NK-92 (cell line): Measurements from ENCODE around the gene GALNT12.

ENCODE experiments used
- DNase-seq: peaks from one replicate; lab custom pipeline; 2025; ENCODE audit not compliant: unreplicated experiment; lab: John Stamatoyannopoulos, UW

The GALNT12 gene

GRCh38 chr9:98855592-98855991 is 48.1 kb downstream of the GALNT12 start:
- no peak for DNase-seq

GRCh38 chr9:98856982-98857381 is 49.5 kb downstream of the GALNT12 start:
- DNase-seq = no peak

DNA sequence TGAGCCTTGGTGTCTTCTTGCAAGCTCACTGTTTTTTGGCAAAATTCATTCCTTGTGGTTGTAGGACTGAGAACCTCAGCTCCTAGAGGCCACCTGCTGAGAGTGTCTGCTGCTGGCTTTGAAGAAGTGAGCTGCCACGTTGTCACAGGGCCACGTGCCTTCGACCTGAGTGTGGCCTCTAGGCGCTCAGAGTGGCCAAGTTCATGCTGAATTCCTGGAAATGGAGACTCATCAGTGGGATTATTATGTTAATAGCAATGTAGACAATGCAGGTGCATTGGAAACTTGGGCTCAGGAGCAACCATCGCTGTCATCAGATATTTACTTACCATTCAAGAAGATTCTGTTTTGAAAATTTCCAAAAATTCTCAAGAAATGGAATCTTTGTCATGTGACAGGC is 52.5 kb downstream of the GALNT12 start:
- DNase-seq = no peak

- no peak for DNase-seq
Measured at GRCh38 chr9:98860871-98861293, 53.4 kb downstream of the GALNT12 start.

DNA sequence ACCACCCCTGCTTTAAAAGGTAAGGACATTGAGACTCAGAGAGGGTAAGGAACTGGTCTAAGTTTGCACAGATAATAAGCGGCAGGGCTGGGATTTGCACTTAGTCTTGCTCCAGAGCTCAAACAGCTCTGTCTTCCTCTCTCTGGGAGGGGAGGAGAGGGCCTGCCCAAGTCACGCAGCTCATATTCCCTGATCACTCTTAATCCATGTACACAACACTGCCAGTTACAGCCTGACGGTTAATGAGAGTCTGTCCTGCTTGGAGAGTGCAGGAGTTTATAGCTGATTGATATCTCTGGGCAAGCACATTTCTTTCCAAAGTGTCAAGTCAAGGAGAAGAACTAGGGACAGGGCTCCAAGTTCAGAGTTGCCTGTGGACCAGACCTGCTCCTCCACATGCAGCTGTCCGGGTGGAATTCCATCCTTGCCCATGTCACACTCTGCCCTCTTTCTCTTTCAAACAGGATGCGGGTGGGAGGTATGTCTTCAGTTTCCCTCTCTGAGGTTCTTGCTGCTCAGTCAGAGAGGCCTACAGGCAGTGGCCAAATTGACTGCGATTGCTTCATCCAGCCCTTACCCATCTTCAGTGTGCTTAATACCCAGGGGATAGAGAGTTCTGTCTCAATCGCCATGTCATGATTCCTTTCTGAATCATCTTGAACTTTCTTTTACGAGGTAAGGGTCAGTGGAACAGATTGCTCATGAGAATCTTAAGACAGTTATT is 54.5 kb downstream of the GALNT12 start:
- DNase-seq = no peak

GRCh38 chr9:98862936-98863335 is 55.5 kb downstream of the GALNT12 start:
- DNase-seq = no peak

GRCh38 chr9:98864281-98865174 is 57.1 kb downstream of the GALNT12 start:
- DNase-seq = no peak

DNA sequence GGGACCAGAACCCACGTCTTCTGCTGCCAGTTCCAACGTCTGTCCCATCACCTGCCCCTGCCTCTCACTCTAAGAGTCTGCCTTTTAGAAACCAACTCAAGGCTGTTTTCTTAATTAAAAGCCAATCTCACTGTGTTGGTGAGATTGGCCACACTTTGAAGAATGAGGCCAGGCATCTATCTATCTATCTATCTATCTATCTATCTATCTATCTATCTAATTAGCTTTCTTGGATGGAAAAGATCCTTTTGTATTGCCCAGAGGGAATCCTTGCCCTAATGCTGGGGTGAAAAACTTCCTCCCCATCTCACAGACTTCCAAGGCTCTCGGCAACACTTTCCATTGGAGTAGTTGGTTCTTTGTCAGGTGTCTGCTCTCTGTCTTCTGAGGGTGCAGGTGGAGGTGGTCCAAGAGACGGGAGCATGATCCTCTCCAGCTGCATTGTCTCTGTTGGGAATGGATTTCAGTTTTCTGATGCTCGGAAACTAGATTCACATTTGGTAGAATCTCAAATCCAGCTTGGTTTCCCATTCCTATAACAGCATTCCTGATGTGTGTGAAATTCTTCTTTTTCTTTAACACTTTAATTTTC is 57.9 kb downstream of the GALNT12 start:
- DNase-seq = no peak

DNA sequence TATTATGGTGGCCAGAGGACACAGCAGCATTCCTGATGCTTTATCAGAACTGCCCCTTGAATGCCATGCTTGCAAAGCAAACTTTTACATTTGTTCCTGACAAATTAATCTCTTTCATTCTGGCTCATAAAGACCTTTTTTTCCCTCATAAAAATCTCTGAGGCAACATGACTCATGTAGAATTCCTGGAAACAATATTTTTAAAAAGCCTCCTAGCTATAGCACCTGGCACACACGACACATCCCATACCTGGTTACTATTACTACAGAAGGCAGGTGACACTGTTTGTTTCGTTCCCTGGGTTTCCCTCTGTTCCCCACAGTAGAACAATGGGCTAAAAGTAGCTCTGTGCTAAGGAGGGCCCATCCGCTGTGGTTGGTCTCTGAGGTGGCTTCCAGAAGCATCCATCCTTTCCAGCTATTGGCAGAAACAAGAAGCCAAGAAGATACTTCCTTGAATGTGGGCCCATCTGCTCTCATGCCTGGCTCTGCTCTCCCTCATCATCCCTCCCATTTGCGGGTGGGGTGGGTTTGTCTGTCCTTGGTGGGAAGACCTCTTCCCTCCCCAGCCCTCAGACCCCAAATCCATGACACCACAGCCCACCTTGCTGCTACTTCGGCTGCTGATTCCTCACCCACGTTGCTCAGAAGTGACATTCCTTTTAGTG is 59.1 kb downstream of the GALNT12 start:
- no peak for DNase-seq

DNA sequence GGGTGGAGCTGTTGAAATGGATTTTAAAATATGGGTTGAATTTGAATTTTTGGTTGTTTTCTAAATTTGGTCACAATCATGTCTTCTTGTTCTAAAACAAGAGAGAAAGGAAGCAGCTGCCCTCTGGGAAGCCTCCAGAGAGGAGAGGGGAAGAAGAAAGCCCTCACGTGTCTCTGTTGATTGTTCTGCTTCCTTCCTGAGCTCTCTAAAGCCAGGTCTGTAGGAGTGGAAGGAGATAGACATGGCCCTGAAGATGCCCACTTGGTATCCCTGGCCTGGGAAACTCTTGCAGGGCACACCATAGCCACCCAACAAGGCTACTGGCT is 59.6 kb downstream of the GALNT12 start:
- DNase-seq = no peak

DNA sequence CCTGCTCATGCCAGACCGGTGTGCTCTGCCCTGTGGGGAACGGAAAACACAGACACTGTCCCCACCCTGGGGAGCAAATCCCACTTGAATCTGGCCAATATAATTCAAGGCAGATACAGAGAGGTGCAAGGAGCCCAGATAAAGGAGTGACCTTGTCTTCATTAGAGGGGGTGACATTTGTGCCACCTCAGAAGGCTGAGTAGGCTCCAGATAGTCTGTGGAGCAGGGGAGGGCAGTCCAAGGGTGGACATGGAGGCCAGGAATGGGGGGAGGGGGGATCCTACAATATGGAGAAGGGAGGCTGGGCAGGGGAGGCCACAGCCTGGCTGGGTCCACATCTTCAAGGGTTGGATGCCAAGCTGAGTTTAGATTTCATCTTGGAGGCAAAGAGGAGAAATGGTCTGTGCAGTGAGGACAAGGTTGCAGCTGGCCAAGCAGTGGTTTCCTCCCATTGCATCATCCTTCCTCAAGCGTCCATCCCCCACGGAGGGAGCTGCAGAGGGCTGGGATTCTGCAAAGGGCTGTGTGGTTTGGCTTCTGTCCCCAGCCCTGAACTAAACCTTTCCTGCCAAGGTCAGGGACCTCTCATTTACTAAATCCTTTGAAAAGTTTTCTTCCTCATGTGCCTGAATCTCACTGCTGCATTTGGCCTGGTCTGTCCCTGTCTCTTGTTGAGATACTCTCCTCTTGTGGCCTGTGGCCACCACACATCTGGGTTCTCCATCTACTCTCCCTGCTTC is 60.1 kb downstream of the GALNT12 start:
- no peak for DNase-seq

DNA sequence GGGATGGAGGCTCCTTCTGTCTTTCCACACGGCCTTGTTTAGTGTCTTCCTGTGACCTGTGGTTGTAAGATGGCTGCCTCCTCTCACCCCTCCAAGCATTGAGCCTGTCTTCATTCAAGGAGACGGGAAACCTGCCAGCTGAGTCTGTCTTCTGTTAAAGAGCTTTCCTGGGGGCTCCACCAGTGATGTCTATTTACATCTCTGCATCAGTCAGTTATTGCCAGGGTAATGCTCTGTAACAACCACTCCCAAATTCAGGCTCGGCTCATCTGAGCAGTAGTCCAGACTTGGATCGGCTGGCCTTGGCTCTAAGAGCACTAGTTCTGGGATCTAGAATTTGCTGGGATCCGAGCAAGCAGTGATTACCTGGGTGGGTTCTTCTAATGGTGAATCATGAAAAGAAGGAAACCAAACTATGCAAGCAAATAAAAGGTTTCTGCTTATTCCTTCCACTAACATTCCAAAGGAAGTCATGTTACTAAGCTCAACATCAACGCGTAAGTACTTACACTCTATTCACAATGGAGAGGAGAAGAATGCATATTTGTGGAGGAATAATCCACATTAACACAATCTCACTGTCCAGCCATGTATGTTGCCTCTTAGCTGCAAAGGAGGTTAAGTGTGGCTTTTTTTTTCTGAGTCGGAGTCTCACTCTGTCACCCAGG is 61.7 kb downstream of the GALNT12 start:
- DNase-seq = no peak

DNA sequence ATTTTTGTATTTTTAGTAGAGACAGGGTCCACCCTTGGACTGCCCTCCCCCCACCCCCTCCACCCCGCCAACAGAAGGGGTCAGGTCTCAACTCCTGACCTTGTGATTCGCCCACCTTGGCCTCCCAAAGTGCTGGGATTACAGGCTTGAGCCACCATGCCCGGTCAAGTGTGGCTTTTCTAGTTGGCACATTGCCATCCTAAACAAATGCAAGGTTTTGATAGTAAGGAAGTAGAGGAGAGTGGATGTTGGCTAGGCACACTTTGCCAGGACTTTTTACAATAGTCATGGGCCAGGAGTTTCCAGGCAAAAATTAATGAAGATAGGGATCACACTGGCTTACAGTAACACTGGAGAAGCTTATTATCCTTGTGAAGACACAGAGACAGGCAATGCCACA is 62.4 kb downstream of the GALNT12 start:
- DNase-seq = no peak

GRCh38 chr9:98870782-98871557 is 63.5 kb downstream of the GALNT12 start:
- DNase-seq = no peak

GRCh38 chr9:98871558-98872065 is 64.1 kb downstream of the GALNT12 start:
- no peak for DNase-seq

- no peak for DNase-seq
Measured at GRCh38 chr9:98873526-98873925, 66.1 kb downstream of the GALNT12 start.

DNA sequence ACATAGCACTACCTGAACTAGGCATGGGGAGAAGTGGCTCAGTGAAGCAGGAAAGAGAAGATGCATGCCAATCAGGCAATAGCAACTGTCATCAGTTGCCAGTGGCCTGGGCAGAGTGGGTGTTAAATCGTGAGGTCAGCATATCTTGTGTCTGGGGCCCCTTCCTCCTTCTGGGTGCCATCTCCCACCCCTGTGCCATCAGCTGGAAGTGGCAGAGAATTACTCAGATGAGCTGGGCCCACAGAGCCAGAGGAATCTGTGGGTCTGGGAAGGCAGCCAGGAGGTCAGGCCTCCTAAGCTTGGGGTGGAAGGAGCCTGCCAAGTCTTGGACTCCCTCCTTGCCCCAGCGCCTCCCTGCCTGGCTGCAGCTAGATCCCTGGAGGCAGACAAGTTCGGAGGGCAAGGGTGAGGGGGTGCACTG is 66.5 kb downstream of the GALNT12 start:
- no peak for DNase-seq

DNA sequence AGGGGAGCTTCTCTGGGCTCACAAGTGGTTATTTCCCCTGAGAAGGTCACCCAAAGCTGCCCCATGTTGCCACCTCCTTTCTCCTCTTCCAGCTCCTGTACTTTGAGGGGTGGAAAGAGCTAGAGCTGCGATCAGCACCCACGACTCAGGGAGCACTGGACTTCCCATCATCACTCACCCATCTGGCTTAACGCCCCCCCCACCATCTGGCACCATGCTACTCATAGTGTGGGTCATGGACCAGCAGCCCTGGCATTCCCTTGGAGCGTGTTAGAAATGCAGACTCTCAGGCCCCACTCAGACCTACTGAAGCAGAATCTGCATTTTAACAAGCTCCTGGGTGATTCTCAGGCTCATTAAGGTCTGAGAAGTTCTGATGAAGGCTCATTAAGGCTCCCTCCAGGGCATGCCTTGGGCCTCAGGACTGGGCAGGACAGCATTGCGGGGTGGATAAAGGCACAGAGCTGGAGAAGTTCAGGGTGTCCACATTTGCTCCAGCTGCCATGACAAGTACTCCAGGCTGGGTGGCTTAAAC is 67.3 kb downstream of the GALNT12 start:
- no peak for DNase-seq

- no peak for DNase-seq
Measured at GRCh38 chr9:98875536-98875935, 68.1 kb downstream of the GALNT12 start.
